Endothelial cell of umbilical vein (primary cell): ENCODE data around the gene RAG1. TPM values are rescaled to one million over a fixed set of nuclear protein-coding genes. Genes with fewer than 3 reads are reported as not detected.

ENCODE experiments used
- BruUV-seq: library from RNA; stranded (reverse); fragments of 400-500 nt; replicated peaks from 2 replicates; lab custom pipeline; 2021; lab: Mats Ljungman, UMichigan
- CTCF ChIA-PET: fragments of 300-600, 350-600 bp; sonication (Branson Sonifier 250); formaldehyde crosslinking; loops from one replicate; lab custom pipeline; 2021; ENCODE audit warnings: antibody characterized with exemption, inconsistent platforms; lab: Charles Lee
- POLR2A ChIA-PET: fragments of 300-600, 350-600 bp; sonication (Branson Sonifier 250); formaldehyde crosslinking; loops from one replicate; lab custom pipeline; 2021; ENCODE audit warnings: antibody characterized with exemption, inconsistent platforms; lab: Charles Lee
- DNase-seq: peaks from one replicate; pipeline ENCODE4 v3.0.0-alpha.2; 2011; ENCODE audit warnings: low read depth, low spot score
- FAIRE-seq: peaks from 2 replicates; lab custom pipeline; 2011; peaks lifted over from hg19 to GRCh38; lab: Jason Lieb, UNC
- H2AFZ ChIP-seq: 2 replicates; pipeline ENCODE4 v1.6.0; 2012; ENCODE audit warnings: low read depth, low read length, control low read depth, inconsistent platforms
- H3K27ac ChIP-seq: 2 replicates; pipeline ENCODE4 v1.5.1; 2011; ENCODE audit warnings: low read depth, mild to moderate bottlenecking, control low read depth, low read length, moderate library complexity; ENCODE audit not compliant: insufficient read depth
- H3K27me3 ChIP-seq, 2 experiments: 2 replicates each; pipeline versions ENCODE4 v1.6.0 to v1.6.1; 2011; ENCODE audit warnings: low read length in 2 of 2, mixed read lengths in 1 of 2; ENCODE audit not compliant: control insufficient read depth in 2 of 2, insufficient read depth in 2 of 2
- H3K36me3 ChIP-seq, 2 experiments: 2 replicates in 1 of 2; 3 replicates in 1 of 2; pipeline ENCODE4 v1.5.1; 2011; ENCODE audit warnings: low read length in 2 of 2, mild to moderate bottlenecking in 1 of 2, moderate library complexity in 1 of 2; ENCODE audit not compliant: control insufficient read depth in 2 of 2, insufficient read depth in 2 of 2; ENCODE audit errors: extremely low read depth in 1 of 2
- H3K4me1 ChIP-seq: 3 replicates; pipeline ENCODE4 v1.5.1; 2011; ENCODE audit warnings: mild to moderate bottlenecking, low read length; ENCODE audit not compliant: control insufficient read depth, insufficient read depth; ENCODE audit errors: extremely low read depth
- H3K4me2 ChIP-seq: 2 replicates; pipeline ENCODE4 v1.6.1; 2011; ENCODE audit warnings: low read length, control low read depth, mixed read lengths; ENCODE audit not compliant: insufficient read depth
- H3K4me3 ChIP-seq, 3 experiments: fragments of 200-600 bp in 1 of 3; sonication (generic), shearing (Covaris generic) in 1 of 3; replicated peaks in 1 of 3; 2 replicates each; pipeline ENCODE4 v1.5.1; 2011 to 2016; ENCODE audit warnings: control low read depth in 3 of 3, low read length in 3 of 3, mild to moderate bottlenecking in 2 of 3, inconsistent platforms in 1 of 3, low read depth in 1 of 3, moderate library complexity in 1 of 3; ENCODE audit not compliant: insufficient read depth in 1 of 3
- H3K79me2 ChIP-seq: 2 replicates; pipeline ENCODE4 v1.6.0; 2012; ENCODE audit warnings: low read length, inconsistent platforms; ENCODE audit not compliant: control insufficient read depth, insufficient read depth
- H3K9ac ChIP-seq: replicated peaks from 2 replicates; pipeline ENCODE3; 2011; ENCODE audit warnings: low read length, control low read depth; ENCODE audit not compliant: insufficient read depth; ENCODE audit errors: extremely low read depth
- H3K9me1 ChIP-seq: replicated peaks from 3 replicates; pipeline ENCODE4 v1.6.0; 2011; ENCODE audit warnings: mild to moderate bottlenecking, low read length; ENCODE audit not compliant: control insufficient read depth, insufficient read depth; ENCODE audit errors: extremely low read depth
- H3K9me3 ChIP-seq: replicated peaks from 2 replicates; pipeline ENCODE4 v1.5.1; 2012; ENCODE audit warnings: low read length, inconsistent platforms; ENCODE audit not compliant: control insufficient read depth, insufficient read depth
- H4K20me1 ChIP-seq: replicated peaks from 2 replicates; pipeline ENCODE3; 2011; ENCODE audit warnings: mild to moderate bottlenecking, low read length; ENCODE audit not compliant: control insufficient read depth, insufficient read depth; ENCODE audit errors: extremely low read depth
- EZH2 ChIP-seq: IDR thresholded peaks from 2 replicates; pipeline ENCODE4 v1.6.1; 2012; ENCODE audit warnings: borderline replicate concordance, low read depth, mild to moderate bottlenecking, moderate library complexity, low read length, inconsistent platforms; ENCODE audit not compliant: severe bottlenecking
- FOS ChIP-seq: IDR thresholded peaks from 2 replicates; pipeline ENCODE4 v1.6.1; 2011; ENCODE audit warnings: mild to moderate bottlenecking, low read length, moderate library complexity, borderline replicate concordance; ENCODE audit not compliant: insufficient read depth
- GATA2 ChIP-seq: IDR thresholded peaks from 2 replicates; pipeline ENCODE4 v1.7.0; 2011; ENCODE audit warnings: low read depth, mild to moderate bottlenecking, moderate library complexity, mixed read lengths, low read length; ENCODE audit not compliant: insufficient read length, insufficient read depth
- JUN ChIP-seq: IDR thresholded peaks from 2 replicates; pipeline ENCODE4 v1.6.1; 2011; ENCODE audit warnings: borderline replicate concordance, low read depth; ENCODE audit not compliant: insufficient read length, insufficient read depth
- MYC ChIP-seq: IDR thresholded peaks from one replicate; pipeline ENCODE4 v1.6.1; 2011; ENCODE audit warnings: mild to moderate bottlenecking, low read depth, low read length
- POLR2A ChIP-seq: IDR thresholded peaks from 2 replicates; pipeline ENCODE4 v1.6.1; 2012; ENCODE audit warnings: low read depth, mild to moderate bottlenecking, control low read depth, low read length
- POLR2AphosphoS5 ChIP-seq: IDR thresholded peaks from 2 replicates; pipeline ENCODE4 v1.6.1; 2012; ENCODE audit warnings: low read depth, mild to moderate bottlenecking, control low read depth, low read length, moderate library complexity; ENCODE audit not compliant: insufficient read depth
- dilution Hi-C: fragments of 300-500 bp; cut with MboI; formaldehyde crosslinking; loops from one replicate; pipeline ENCODE4 v1.15.0; 2019; ENCODE audit warnings: low sequenced_read_pairs; ENCODE audit not compliant: extremely low pct_ligation_motif_present
- intact Hi-C: fragments of 100-400 bp; cut with micrococcal nuclease; formaldehyde crosslinking; loops from one replicate; pipeline ENCODE4 v1.10.0; 2022
- polyA plus RNA-seq, 4 experiments: library from polyadenylated mRNA; depleted of rRNA in 3 of 4; stranded (reverse) in 3 of 4; unstranded in 1 of 4; fragments of >200 nt; gene quantifications; 2 replicates each; pipeline versions ENCODE4 v1.2.1 to v1.2.3, GENCODE V29; 2011 to 2012; ENCODE audit warnings: missing spikeins in 1 of 4
- total RNA-seq: library from RNA; stranded (reverse); gene quantifications from 2 replicates; pipeline ENCODE4 v1.2.3, GENCODE V29; 2021
- TF ChIP-seq, protein P1 (sequence below), 2 donors: IDR thresholded peaks; 1 replicate in 1 of 2; 2 replicates in 1 of 2; pipeline ENCODE4 v1.5.1; 2011; ENCODE audit warnings: low read length in 2 of 2, mild to moderate bottlenecking in 2 of 2, moderate library complexity in 2 of 2, control low read depth in 1 of 2, inconsistent platforms in 1 of 2, low read depth in 1 of 2; ENCODE audit not compliant: insufficient read depth in 1 of 2; ENCODE audit errors: extremely low read depth in 1 of 2
- TF ChIP-seq, protein P2 (sequence below): IDR thresholded peaks from 2 replicates; pipeline ENCODE4 v1.6.1; 2011; ENCODE audit not compliant: insufficient read depth, insufficient read length

Gene RAG1
- total and polyA plus RNA-seq, 2 donors (not counting 3 experiments of a cell fraction or from before 2014, with no cell fraction given), result 0.15 to 1.2 TPM

DNA sequence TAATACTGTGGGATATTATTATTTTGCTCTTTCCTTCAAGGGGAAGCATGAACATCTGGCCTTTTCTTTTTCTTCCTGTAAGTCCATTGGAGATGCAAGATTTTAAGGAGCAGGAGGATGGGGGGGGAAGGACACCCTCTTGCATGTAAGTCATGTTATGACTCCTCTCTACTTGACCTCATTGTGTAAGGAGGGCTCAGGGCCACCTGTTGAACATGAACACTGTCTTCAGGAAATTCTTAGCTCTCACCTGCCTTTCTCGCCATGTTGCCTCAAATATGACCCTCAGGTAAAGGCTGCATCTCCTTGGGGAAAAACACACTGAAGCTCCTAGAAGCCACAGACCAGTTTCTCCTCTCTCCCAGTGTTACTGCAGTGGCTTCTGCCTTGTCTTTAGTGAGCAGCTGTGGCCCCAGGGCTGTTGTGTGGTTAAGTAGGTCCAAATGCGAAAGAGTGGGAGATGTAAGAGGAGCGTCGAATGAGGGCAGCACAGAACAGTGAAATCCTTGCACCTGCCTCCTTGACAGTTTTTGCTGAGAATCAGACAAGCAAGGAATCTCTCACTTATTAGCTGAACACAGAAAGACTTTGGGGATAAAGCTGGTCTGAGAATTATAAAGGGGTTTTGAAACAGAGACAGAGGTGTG is 1.3 kb upstream of the RAG1 start:
- Histone ChIP-seq H3K4me2 (no peak overlapping the region), H3K79me2 (no peaks in the 10 kb centered on the region), H3K4me3 (no peak overlapping the region), H3K9me1 (no peaks in the 10 kb centered on the region), H3K9me3 (no peaks in the 10 kb centered on the region), H3K4me1 (no peaks in the 10 kb centered on the region), H3K36me3 (no peaks in the 10 kb centered on the region), H3K9ac (no peak overlapping the region), H3K27ac (no peak overlapping the region), H4K20me1 (no peaks in the 10 kb centered on the region), H2AFZ (no peak overlapping the region), H3K27me3 (peaks cover 4 to 27% of the 10 kb centered on the region in 2 experiments)
- no TSS peak for BruUV-seq
- ChIA-PET POLR2A (no interaction called here), CTCF (interaction anchor here (0.8 to 7.8 kb wide), 4 partner anchors 28 to 181 kb away, joined by 3 to 201 read pairs (median 78); partner anchors contain the start of gene IFTAP)
- dilution Hi-C loops (no loop called here), intact Hi-C loops (no loop called here)
- DNase-seq (no peak), FAIRE-seq (no peak)
- TF ChIP-seq, protein P1, sequence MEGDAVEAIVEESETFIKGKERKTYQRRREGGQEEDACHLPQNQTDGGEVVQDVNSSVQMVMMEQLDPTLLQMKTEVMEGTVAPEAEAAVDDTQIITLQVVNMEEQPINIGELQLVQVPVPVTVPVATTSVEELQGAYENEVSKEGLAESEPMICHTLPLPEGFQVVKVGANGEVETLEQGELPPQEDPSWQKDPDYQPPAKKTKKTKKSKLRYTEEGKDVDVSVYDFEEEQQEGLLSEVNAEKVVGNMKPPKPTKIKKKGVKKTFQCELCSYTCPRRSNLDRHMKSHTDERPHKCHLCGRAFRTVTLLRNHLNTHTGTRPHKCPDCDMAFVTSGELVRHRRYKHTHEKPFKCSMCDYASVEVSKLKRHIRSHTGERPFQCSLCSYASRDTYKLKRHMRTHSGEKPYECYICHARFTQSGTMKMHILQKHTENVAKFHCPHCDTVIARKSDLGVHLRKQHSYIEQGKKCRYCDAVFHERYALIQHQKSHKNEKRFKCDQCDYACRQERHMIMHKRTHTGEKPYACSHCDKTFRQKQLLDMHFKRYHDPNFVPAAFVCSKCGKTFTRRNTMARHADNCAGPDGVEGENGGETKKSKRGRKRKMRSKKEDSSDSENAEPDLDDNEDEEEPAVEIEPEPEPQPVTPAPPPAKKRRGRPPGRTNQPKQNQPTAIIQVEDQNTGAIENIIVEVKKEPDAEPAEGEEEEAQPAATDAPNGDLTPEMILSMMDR (IDR thresholded peaks at IDR 0.05; ENCODE audit: extremely low read depth in 1 of 2, insufficient read depth in 1 of 2, low read depth in 1 of 2, low read length in 2 of 2), result no peak
- TF ChIP-seq JUN (no peak), FOS (no peak), MYC (no peak), EZH2 (no peak), GATA2 (no peak), POLR2AphosphoS5 (no peak), POLR2A (no peak)
- TF ChIP-seq, protein P2, sequence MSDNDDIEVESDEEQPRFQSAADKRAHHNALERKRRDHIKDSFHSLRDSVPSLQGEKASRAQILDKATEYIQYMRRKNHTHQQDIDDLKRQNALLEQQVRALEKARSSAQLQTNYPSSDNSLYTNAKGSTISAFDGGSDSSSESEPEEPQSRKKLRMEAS, result no peak
